DND-41 (cell line): ENCODE data around the gene GDF9.

ENCODE experiments used
- ATAC-seq: fragments of 200-7000 bp; cut with Tn5 transposase; 3 replicates; pipeline ENCODE4 v1.9.1; 2021; ENCODE audit warnings: low read depth; ENCODE audit not compliant: insufficient read depth
- DNase-seq: peaks from one replicate; pipeline ENCODE4 v3.0.0-alpha.2; 2020
- H2AFZ ChIP-seq: 2 replicates; pipeline ENCODE4 v1.6.0; 2012; ENCODE audit warnings: low read depth, low read length
- H3K27ac ChIP-seq: 2 replicates; pipeline ENCODE4 v1.5.1; 2012; ENCODE audit warnings: low read length, inconsistent platforms
- H3K27me3 ChIP-seq: fragments of 200-600 bp; sonication (generic); 2 replicates; pipeline ENCODE4 v1.6.0; 2012; ENCODE audit warnings: low read length, mild to moderate bottlenecking, inconsistent platforms; ENCODE audit not compliant: insufficient read depth, poor library complexity
- H3K36me3 ChIP-seq: 2 replicates; pipeline ENCODE4 v1.5.1; 2012; ENCODE audit warnings: low read length, inconsistent platforms; ENCODE audit not compliant: insufficient read depth
- H3K4me1 ChIP-seq: 2 replicates; pipeline ENCODE4 v1.5.1; 2012; ENCODE audit warnings: mild to moderate bottlenecking, low read length; ENCODE audit not compliant: insufficient read depth
- H3K4me2 ChIP-seq: 2 replicates; pipeline ENCODE4 v1.6.0; 2012; ENCODE audit warnings: mild to moderate bottlenecking, moderate library complexity, low read length, inconsistent platforms; ENCODE audit not compliant: insufficient read depth
- H3K4me3 ChIP-seq, 2 experiments: fragments of 200-600 bp in 1 of 2; shearing (Covaris generic) in 1 of 2; 2 replicates each; pipeline ENCODE4 v1.5.1; 2012 to 2016; ENCODE audit warnings: inconsistent platforms in 2 of 2, low read length in 2 of 2, mild to moderate bottlenecking in 2 of 2, low read depth in 1 of 2, moderate library complexity in 1 of 2
- H3K79me2 ChIP-seq: 2 replicates; pipeline ENCODE4 v1.6.0; 2012; ENCODE audit warnings: low read length, inconsistent platforms; ENCODE audit not compliant: insufficient read depth
- H3K9ac ChIP-seq: 2 replicates; pipeline ENCODE4 v1.6.0; 2012; ENCODE audit warnings: low read depth, mild to moderate bottlenecking, inconsistent platforms, low read length, moderate library complexity
- H3K9me3 ChIP-seq: 2 replicates; pipeline ENCODE4 v1.5.1; 2012; ENCODE audit warnings: low read length, moderate library complexity, mild to moderate bottlenecking, inconsistent platforms; ENCODE audit not compliant: insufficient read depth, severe bottlenecking
- H4K20me1 ChIP-seq: 2 replicates; pipeline ENCODE4 v1.6.0; 2012; ENCODE audit warnings: low read length; ENCODE audit not compliant: insufficient read depth
- CTCF ChIP-seq: IDR thresholded peaks from 2 replicates; pipeline ENCODE4 v1.5.1; 2012; ENCODE audit warnings: borderline replicate concordance, low read length, moderate library complexity, mild to moderate bottlenecking; ENCODE audit not compliant: poor library complexity, severe bottlenecking; ENCODE audit errors: extremely low read depth
- EZH2 ChIP-seq: IDR thresholded peaks from 3 replicates; pipeline ENCODE4 v1.6.1; 2012; ENCODE audit warnings: borderline replicate concordance, low read depth, mild to moderate bottlenecking, moderate library complexity, low read length, inconsistent platforms; ENCODE audit not compliant: severe bottlenecking

GDF9 gene

GRCh38 chr5:132890817-132891216, 24.5 kb upstream of the GDF9 start:
- Histone ChIP-seq H2AFZ (no peak overlapping the region), H3K4me2 (no peak overlapping the region), H3K9ac (no peak overlapping the region), H3K4me3 (no peak overlapping the region), H3K27me3 (no peaks in the 10 kb centered on the region), H3K79me2 (peaks cover 2% of the 10 kb centered on the region; the same call in 1 of the 2 replicates), H3K36me3 (peaks cover 89% of the 10 kb centered on the region), H3K27ac (no peak overlapping the region), H4K20me1 (no peaks in the 10 kb centered on the region), H3K9me3 (no peaks in the 10 kb centered on the region), H3K4me1 (no peaks in the 10 kb centered on the region)
- DNase-seq (no peak), ATAC-seq (no peak)
- no peak for TF ChIP-seq EZH2
- TF ChIP-seq CTCF = no peak

GRCh38 chr5:132889501-132889900, 23.2 kb upstream of the GDF9 start:
- Histone ChIP-seq H3K79me2 (peaks cover under 1% of the 10 kb centered on the region; the same call in 1 of the 2 replicates), H3K4me2 (no peak overlapping the region), H4K20me1 (no peaks in the 10 kb centered on the region), H3K4me3 (no peak overlapping the region), H3K27ac (no peak overlapping the region), H2AFZ (no peak overlapping the region), H3K4me1 (no peaks in the 10 kb centered on the region), H3K27me3 (no peaks in the 10 kb centered on the region), H3K9me3 (no peaks in the 10 kb centered on the region), H3K36me3 (peaks cover 82% of the 10 kb centered on the region), H3K9ac (no peak overlapping the region)
- DNase-seq (no peak), ATAC-seq (no peak)
- TF ChIP-seq CTCF (no peak), EZH2 (no peak)

- Histone ChIP-seq H3K27ac (no peak overlapping the region), H4K20me1 (no peaks in the 10 kb centered on the region)
These were observed 21.0 kb upstream of the GDF9 start for GRCh38 chr5:132887283-132887682.

More at GRCh38 chr5:132887283-132887682, 21.0 kb upstream of the GDF9 start:
- no peaks in the 10 kb centered on the region for H3K79me2 ChIP-seq
- no peak for ATAC-seq
- no peaks in the 10 kb centered on the region for H3K9me3 ChIP-seq
- DNase-seq = no peak
- no peak overlapping the region for H2AFZ ChIP-seq
- H3K9ac ChIP-seq = no peak overlapping the region
- no peak overlapping the region for H3K4me3 ChIP-seq
- no peak overlapping the region for H3K4me2 ChIP-seq
- TF ChIP-seq CTCF (no peak), EZH2 (no peak)
- H3K36me3 ChIP-seq = peaks cover 84% of the 10 kb centered on the region
- no peaks in the 10 kb centered on the region for H3K4me1 ChIP-seq
- no peaks in the 10 kb centered on the region for H3K27me3 ChIP-seq
